Erythroblast (primary cell): ENCODE measurements around the gene PHF12.
"Not testable (repeated sequence)": the region's sequence is repeated elsewhere in the genome, so short reads cannot be mapped to it uniquely, and the experiment has no call there.

Experiments used
- DNase-seq, 2 experiments: peaks; one replicate each; lab custom pipeline; 2025; lab: John Stamatoyannopoulos, UW
- GATA1 ChIP-seq: IDR thresholded peaks from 2 replicates; pipeline ENCODE4 v1.6.1; 2011; ENCODE audit warnings: low read depth, mild to moderate bottlenecking, control low read depth, low read length, moderate library complexity
- POLR2A ChIP-seq: IDR thresholded peaks from 2 replicates; pipeline ENCODE4 v1.6.1; 2011; ENCODE audit warnings: mild to moderate bottlenecking, low read length

The PHF12 gene

DNA sequence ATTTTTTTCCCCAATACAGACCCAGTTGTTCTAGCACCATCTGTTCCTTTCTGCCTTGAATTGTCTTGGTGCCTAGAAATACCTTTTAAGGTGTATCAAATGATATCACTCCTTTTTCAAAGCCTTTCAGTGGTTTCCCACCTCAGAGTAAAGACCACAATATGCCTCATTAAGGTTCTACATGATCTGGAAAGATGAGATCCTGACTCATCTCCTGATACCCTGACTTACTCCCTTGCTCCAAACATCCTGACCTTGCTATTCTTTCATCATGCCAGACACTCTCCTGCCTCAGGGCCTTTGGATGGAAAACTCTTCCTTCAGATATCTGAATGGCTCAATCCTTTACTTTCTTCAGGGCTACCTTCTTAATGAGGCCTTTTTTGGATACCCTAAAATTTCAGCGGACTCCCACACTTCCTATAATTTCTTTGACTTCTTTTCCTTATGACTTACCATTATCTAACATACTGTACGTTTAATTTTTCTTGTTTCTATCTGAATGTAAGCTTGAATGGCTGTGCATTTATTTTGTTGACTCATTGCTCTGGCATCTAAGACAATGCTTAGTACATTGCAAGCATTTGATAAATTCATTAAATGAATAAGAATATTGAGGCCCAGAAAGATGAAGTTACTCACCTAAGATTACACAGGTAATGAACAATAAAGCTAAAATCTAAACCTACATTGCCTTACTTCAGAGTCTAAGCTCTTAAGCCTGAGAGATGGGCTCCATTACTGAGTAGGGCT is 73.0 kb downstream of the PHF12 start:
- TF ChIP-seq GATA1: no peak
- TF ChIP-seq POLR2A: no peak
- no peak for DNase-seq

DNA sequence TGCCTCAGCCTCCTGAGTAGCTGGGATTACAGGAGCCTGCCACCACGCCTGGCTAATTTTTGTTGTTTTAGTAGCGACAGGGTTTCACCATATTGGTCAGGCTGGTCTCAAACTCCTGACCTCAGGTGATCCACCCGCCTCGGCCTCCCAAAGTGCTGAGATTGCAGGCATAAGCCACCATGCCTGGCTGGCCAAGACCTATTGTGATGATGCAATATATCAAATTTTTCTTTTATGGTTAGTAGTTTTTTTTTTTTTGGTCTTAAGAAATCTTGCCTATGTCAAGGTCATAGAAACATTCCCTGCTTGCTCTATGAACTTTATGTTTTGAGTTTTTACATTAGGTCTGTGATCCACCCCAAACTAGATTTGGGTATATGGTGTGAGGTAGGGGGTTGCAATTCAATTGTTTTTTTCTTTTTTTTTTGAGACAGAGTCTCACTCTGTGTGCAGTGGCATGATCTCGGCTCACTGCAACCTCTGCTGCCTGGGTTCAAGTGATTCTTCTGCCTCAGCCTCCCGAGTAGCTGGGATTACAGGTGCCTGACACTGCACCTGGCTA is 74.1 kb downstream of the PHF12 start:
- not testable (repeated sequence) for DNase-seq

DNA sequence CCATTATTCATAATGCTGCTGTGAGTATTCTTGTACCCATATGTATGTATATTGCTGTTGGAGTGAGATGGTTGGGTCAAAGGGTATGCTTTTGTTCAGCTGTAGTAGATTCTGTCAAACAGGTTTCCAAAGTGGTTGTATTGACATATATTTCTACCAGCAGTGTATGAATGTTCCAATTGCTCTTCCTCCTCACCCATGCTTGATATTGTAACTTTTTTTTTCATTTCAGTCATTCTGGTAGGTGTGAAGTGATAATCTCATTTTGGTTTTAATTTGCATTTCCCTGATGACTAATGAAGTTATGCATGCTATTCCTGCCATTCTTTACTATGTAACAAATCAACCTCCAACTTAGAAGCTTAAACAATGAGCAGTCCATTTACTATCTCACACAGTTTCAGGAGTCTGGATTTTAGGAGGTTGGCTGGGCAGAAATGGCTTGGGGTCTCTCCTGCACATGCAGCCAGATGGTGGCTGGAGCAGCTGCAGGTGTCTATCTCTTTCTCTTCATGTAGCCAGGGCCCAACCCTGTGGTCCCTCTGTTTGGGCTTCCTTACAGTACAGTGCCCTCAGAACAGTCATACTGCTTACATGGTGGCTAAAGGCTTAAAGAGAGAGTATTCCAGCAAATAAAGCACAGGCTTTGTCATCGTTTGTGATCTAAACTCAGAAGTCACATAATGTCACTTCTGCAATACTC is 75.3 kb downstream of the PHF12 start:
- peak; percentile 56 to 64 for DNase-seq
- TF ChIP-seq POLR2A: no peak
- TF ChIP-seq GATA1: no peak

DNA sequence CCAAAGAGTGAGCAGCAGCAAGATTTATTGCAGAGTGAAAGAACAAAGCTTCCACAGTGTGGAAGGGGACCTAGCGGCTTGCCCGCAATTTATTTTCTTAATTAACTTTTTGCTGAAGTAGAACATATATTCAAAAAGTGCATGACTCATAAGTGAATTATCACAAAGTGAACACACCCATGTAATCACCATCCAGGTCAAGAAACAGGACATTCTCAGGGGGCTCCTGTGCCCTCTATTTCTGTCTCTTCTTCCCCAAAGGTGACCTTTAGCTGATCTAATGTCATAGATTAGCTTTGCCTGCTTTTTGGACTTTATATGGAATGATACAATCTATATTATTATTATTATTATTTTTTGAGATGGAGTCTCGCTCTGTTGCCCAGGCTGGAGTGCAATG is 76.6 kb downstream of the PHF12 start:
- DNase-seq: peak; percentile 62 to 63
- TF ChIP-seq POLR2A (no peak), GATA1 (no peak)

DNA sequence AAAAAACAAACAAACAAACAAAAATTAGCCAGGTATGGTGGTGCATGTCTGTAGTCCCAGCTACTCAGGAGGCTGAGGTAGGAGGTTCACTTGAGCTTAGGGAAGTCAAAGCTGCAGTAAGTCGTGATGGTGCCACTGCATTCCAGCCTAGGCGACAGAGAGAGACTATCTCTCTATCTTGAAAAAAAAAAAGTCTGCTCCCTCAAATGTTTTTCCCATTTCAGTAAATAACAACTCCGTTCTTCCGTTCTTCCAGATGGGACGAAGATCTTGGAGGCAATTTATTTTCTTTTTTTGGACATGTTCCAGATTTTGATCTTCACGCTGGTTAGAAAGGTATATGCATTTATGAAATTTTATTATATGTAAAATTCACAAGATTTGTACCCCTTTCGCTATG is 77.5 kb downstream of the PHF12 start:
- TF ChIP-seq GATA1: no peak
- TF ChIP-seq POLR2A: no peak
- no peak for DNase-seq

DNA sequence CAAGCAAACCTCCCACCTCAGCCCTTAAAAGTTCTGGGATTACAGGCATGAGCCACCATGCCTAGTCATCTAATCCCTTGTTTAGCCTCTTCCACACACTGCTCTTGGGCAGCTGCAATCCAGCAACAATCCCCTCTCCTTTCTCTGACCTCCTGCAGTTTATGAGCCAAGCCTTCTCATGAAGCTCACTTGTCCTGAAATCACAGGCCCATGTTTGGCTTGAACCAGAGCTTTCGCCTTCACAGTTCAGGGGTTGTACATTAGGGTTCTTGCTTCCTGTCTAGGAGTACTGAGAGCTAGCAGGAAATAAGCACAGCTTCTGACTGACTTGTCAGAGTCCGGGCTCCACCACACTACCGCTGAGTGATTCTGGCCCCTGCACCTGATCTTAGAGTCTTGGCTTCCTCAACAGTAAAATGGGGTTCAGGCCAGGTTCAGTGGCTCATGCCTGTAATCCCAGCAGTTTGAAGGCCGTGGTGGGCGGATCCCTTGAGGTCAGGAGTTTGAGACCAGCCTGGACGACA is 80.2 kb downstream of the PHF12 start:
- no peak for TF ChIP-seq POLR2A
- no peak for TF ChIP-seq GATA1
- peak in 1 of 2 experiments; percentile 39 for DNase-seq

DNA sequence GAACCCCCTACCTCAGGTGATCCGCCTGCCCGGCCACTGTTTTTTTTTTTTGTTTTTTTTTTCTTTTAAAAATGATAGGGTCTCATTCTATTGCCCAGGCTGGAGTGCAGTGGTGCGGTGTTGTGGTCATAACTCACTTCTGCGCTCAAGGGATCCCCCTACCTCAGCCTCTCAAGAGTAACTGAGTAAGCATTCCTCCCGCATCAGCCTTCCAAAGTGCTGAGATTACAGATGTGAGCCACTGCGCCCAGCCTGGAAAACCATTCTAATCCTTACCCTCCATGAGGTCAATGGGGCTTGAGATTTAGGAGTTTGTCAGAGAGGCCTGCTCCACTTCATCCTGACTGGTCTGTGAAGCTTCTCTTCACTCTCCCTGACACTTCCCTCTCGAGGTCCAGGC is 84.0 kb downstream of the PHF12 start:
- TF ChIP-seq GATA1 (no peak), POLR2A (no peak)
- no peak for DNase-seq

DNA sequence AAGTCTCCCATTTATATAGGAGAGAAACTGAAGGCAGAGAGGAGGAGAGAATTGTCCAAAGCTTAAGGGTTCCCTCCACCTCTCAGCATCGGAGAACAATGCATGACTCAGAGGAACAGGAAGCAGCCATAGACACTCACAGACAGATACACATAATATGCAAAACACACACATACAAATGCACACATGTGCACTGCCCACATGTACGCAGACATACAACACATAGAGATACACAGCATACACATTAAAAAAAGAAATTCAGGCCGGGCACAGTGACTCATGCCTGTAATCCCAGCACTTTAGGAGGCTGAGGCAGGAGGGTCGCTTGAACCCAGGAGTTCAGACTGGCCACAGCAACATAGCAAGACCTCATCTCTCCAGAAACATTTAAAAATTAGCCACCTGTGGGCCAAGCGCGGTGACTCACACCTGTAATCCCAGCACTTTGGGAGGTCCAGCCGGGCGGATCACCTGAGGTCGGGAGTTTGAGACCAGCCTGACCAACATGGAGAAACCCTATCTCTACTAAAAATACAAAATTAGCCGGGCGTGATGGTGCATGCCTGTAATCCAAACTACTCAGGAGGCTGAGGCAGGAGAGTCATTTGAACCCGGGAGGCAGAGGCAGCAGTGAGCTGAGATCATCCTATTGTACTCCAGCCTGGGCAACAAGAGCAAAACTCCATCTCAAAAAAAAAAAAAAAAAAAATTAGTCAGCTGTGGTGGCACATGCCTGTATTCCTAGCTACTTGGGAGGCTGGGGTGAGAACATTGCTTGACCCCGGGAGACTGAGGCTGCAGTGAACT is 85.2 kb downstream of the PHF12 start:
- DNase-seq: peak; percentile 76 to 82

DNA sequence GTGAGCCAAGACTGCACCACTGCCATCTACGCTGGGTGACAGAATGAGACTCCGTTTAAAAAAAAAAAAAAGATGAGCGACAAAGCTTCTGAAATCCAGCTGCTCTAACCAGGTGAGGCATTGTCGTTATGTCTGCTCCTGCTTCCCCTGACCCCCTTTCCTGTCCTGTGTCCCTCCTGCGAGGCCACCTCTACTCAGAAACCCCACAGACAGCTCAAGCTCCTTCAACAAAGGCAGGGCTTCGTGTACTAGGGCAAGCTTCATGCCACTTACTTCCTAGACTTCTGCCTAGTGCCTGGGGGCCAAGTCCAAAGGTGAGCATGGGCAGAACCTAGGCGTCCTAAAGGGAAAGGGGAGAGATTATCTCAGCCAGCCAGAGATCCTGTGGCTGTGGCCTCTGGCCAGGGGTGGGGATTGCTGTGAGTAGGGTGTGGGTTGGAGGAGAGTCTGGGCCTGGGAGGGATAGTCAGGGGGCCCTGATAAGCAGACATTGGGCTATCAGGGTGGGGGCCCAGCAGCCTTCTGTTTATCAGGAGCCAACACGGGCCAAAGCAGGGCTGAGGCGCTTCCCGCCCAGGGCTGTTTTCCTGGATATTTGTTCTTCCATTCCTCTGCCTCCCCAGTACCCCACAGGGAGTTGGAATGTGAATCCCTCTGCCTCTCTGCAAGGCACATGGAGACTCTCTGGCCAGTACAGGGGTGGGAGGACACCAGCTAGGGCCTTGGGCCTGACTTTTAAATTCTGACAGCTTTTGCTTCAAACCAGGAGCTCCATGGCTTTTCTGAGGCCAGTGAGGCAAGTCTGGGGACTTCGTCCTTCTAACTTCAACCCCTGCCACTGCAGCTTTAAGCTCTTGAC is 86.1 kb downstream of the PHF12 start:
- DNase-seq: peak; percentile 98 to 99
- TF ChIP-seq POLR2A: peak; percentile 78
- peak; percentile 99 for TF ChIP-seq GATA1

More for the DNA sequence above, 85.2 kb downstream of the PHF12 start:
- TF ChIP-seq GATA1 (no peak), POLR2A (no peak)

DNA sequence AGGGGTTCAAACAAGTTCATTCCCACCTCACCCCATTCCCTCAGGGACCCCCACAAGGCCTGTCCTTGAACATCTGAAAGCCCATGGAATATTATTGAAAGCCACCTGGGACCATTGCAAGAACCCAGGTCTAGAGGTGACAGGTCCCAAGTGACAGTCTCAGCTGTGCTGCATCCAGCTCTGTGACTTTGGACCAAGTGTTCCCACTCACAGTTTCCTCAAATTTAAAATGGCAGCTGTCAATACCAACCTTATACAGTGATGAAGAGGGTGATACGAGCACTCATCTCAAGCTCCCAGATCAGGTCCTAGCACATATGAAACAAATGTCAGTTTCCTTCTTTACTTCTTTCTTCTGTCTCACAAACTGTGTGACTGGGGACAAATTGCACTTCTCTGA is 87.4 kb downstream of the PHF12 start:
- peak in 1 of 2 experiments; percentile 59 for DNase-seq
- no peak for TF ChIP-seq GATA1
- TF ChIP-seq POLR2A: no peak

DNA sequence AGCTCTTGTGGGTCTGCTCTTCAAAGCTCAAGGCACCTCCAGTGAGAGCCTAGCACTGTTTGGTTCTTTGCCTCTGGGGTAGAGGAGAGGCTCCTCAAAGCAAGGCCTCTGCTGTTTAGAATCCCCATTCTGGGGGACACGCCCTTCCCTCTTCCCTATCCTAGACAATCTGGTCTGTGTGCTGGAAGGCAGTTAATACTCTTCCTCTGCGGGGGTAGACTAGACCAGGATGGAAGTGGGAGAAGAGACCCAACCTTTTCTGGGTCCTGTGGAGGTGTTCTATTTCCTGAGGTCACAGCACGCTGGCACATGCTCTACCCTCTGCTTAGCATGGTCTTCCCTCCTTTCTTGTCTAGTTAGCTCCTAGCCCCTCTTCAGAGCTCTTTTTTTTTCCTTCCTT is 88.8 kb downstream of the PHF12 start:
- DNase-seq: peak in 1 of 2 experiments; percentile 68
- TF ChIP-seq GATA1 (no peak), POLR2A (no peak)

DNA sequence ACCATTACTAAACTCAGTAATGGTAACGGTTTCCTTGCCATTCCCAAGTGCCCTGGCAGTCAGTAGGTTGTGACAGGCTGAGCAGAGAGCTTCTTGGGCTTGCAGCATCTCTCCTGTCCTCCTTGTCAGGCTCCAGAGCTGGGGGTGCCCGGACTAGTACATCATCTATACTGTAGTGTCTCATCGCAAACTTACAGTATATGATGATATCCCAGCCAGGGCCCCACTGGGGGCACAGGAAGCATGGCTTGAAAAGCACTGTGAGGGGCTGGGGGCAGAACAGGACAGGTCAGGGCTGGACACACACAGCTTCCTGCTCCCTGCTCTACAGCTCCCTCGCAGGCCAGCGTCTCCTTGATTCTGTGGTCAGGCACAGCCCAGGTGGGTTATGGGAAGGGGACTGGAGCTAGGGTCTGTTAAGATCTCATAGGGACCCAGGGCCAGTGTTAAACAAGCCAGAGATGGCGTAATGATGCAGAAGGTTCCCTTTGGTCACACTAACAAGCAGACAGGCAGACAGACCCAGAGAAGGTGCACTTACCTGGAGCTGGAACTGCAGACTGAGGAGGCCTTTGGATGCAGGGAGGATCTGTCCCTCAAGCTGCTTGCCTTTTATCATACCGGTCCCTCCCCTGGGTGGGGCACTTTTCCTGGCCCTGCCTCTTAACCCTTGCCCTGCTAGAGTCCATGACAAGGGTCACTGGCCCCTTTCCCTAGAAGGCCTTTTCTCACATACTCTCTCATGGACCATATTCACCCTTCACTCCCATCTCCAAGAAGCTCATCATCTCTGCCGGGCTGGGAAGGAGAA is 89.7 kb downstream of the PHF12 start:
- peak; percentile 86 to 87 for DNase-seq
- TF ChIP-seq POLR2A (peak; percentile 100), GATA1 (no peak)
